RWPE1 (cell line): ENCODE measurements around the gene ZNF236.
"Not testable (repeated sequence)": the region's sequence is repeated elsewhere in the genome, so short reads cannot be mapped to it uniquely, and the experiment has no call there.

Experiments used
- CTCF ChIA-PET: fragments of 350-600 bp; sonication (Branson Sonifier 250); formaldehyde crosslinking; extraction: SDS; loops from one replicate; lab custom pipeline; 2021; lab: Yijun Ruan, JAX
- POLR2A ChIA-PET: fragments of 400-600 bp; formaldehyde crosslinking; extraction: SDS; loops from one replicate; lab custom pipeline; 2020; ENCODE audit warnings: antibody characterized with exemption; ENCODE audit not compliant: low non-redundant PET; lab: Yijun Ruan, JAX
- DNase-seq: peaks from one replicate; pipeline ENCODE4 v3.0.0; 2012; ENCODE audit warnings: low spot score
- H3K27ac ChIP-seq: fragments of 450-650 bp; 2 replicates; pipeline ENCODE4 v1.5.1; 2017
- CTCF ChIP-seq: fragments of 450-650 bp; conservative IDR thresholded peaks from 2 replicates; pipeline ENCODE4 v1.5.1; 2017; ENCODE audit warnings: low read depth, mild to moderate bottlenecking

ZNF236 gene

GRCh38 chr18:76985156-76985950 is 163.0 kb downstream of the ZNF236 start:
- POLR2A ChIA-PET: no interaction called here
- H3K27ac ChIP-seq: no peak overlapping the region
- TF ChIP-seq CTCF: no peak
- CTCF ChIA-PET: no interaction called here
- no peak for DNase-seq

DNA sequence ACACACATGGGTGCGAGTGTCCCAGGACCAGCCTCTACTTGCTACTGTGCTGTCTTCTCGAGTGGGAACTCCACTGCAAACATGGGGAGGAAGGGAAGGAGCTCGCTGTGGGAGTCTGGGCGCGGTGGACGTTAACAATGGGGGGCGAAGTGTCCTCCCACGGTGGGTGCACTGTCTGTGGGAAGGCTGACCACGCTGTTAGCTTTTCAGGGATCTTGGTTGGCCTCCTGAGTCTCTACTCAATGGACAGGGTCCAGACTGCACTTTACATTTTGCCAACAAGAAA is 163.5 kb downstream of the ZNF236 start:
- no peak for TF ChIP-seq CTCF
- no peak overlapping the region for H3K27ac ChIP-seq
- no peak for DNase-seq
- CTCF ChIA-PET: no interaction called here
- POLR2A ChIA-PET: no interaction called here

DNA sequence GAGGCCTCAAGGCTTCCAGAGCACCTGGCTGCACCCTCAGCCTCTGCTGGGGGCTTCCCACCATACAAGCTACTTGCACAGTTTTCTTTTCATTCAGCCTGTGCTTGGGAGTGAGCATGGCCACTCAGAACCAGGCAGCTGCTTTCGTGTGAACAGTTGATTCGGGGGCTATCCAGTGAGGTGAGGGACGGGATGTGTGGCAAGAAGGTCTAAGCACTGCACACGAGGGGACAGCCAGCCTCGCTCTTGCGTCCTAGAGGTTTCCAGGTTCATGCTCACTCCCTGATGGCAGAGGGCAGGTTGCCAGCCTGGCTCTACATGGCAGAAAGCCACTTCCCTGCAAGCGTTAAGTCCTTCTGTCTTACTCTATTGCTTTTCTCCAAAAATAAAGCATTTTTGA is 164.0 kb downstream of the ZNF236 start:
- H3K27ac ChIP-seq: no peak overlapping the region

GRCh38 chr18:76988031-76988826 is 165.9 kb downstream of the ZNF236 start:
- POLR2A ChIA-PET: no interaction called here

More for the DNA sequence above, 164.0 kb downstream of the ZNF236 start:
- POLR2A ChIA-PET: no interaction called here
- DNase-seq: no peak
- TF ChIP-seq CTCF: no peak
- CTCF ChIA-PET: no interaction called here

GRCh38 chr18:76988827-76989646 is 166.7 kb downstream of the ZNF236 start:
- CTCF ChIA-PET: no interaction called here
- POLR2A ChIA-PET: no interaction called here
- H3K27ac ChIP-seq: no peak overlapping the region
- no peak for DNase-seq
- TF ChIP-seq CTCF: no peak

More at GRCh38 chr18:76988031-76988826, 165.9 kb downstream of the ZNF236 start:
- DNase-seq: no peak
- CTCF ChIA-PET: no interaction called here
- H3K27ac ChIP-seq: no peak overlapping the region
- no peak for TF ChIP-seq CTCF

GRCh38 chr18:76989647-76990190 is 167.4 kb downstream of the ZNF236 start:
- H3K27ac ChIP-seq: no peak overlapping the region
- TF ChIP-seq CTCF: no peak
- no peak for DNase-seq
- POLR2A ChIA-PET: no interaction called here
- CTCF ChIA-PET: no interaction called here

DNA sequence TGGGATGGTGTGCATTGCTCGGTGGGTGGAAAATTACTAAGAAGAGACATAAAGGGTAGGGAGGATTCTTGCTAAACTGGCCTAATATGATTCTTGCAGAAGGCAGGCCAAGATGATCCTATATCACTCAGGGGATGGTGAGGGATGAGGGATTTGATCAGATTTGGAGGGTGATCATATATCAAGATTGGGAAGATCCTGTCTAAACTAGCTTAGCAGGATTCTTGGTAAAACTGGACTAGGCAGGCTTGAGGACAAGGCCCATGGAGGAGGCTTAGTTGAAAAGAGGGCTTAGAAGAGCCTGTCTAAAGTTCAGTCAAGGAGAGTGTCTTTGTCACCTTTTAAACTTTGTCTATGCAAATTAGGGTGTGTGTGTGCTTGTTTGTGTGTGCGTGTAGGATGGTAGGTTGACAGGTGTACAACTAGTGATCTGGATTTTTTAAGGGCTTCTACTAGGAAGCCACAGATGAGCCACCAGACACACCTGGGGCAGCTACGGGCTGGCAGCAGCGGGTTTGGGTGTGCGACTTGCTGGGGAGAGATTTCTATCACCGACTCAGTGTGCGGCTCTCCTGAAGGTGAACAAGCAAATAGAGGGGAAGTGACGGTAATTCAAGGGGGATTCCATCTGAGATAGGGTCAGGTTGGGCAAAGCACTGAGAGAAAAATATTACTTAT is 168.1 kb downstream of the ZNF236 start:
- H3K27ac ChIP-seq, CTCF ChIA-PET, DNase-seq, POLR2A ChIA-PET: not testable (repeated sequence)
